Activated naive CD8-positive, alpha-beta T cell treated with anti-CD3 and anti-CD28 coated beads for 36 hours (primary cell): ENCODE results near the gene DOCK4. TPM values are rescaled to one million over a fixed set of nuclear protein-coding genes. Genes with fewer than 3 reads are reported as not detected.

Experiments
- DNase-seq: peaks from one replicate; pipeline ENCODE4 v3.0.0; 2021
- H3K27ac Mint-ChIP-seq: one replicate; pipeline ENCODE4 v1.8.0; 2022; ENCODE audit warnings: mild to moderate bottlenecking, moderate library complexity, mixed read lengths
- H3K27me3 Mint-ChIP-seq: one replicate; pipeline ENCODE4 v1.8.0; 2022; ENCODE audit warnings: mild to moderate bottlenecking, mixed read lengths
- H3K36me3 Mint-ChIP-seq: one replicate; pipeline ENCODE4 v1.8.0; 2021; ENCODE audit warnings: mild to moderate bottlenecking, mixed read lengths
- H3K4me1 Mint-ChIP-seq: one replicate; pipeline ENCODE4 v1.8.0; 2021; ENCODE audit warnings: mixed read lengths
- H3K4me3 Mint-ChIP-seq: one replicate; pipeline ENCODE4 v1.8.0; 2022; ENCODE audit warnings: mild to moderate bottlenecking, moderate library complexity, mixed read lengths
- H3K9me3 Mint-ChIP-seq: one replicate; pipeline ENCODE4 v1.8.0; 2022; ENCODE audit warnings: mixed read lengths
- total RNA-seq, 2 experiments: library from RNA; stranded (reverse); gene quantifications; one replicate each; pipeline ENCODE4 v1.2.3, GENCODE V29; 2021

The DOCK4 gene
- total RNA-seq, 2 experiments from 2014 or later = 0.28 to 0.29 TPM

DNA sequence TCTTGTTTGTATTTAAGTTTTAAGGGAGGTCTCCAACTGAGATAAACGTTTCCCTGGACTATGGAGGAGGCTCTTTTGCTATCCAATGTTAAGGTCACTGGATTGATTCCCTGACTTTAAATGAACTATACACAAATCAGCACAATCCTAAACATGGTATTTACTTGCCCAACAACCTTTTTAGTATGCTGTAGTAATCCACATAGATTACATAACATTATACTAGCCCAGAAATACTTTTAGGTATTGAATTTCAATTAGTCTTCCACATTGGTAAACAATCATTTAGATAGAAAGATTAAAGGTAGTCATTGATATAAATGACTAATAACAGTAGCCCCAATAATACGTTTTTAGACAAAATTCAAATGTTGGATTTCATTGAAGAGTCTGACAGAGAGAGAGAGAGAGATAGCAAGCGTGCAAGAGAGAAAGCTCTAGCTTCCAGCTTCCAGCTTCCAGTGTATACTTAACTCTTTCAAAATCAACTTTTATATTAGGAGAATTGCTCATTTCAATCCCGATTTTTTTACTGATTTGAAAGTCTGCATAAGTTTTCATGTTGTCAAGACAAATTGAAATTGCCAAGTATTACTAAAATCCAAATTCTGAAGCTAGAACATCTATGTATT lies 155.8 kb downstream of the DOCK4 start:
- no peaks in the 10 kb centered on the region for H3K36me3 Mint-ChIP-seq
- no peaks in the 10 kb centered on the region for H3K4me1 Mint-ChIP-seq
- peaks cover 3% of the 10 kb centered on the region for H3K27me3 Mint-ChIP-seq
- H3K27ac Mint-ChIP-seq = no peak overlapping the region
- DNase-seq = no peak
- H3K4me3 Mint-ChIP-seq = no peak overlapping the region
- peaks cover 3% of the 10 kb centered on the region for H3K9me3 Mint-ChIP-seq

GRCh38 chr7:112049555-112050249 lies 156.5 kb downstream of the DOCK4 start:
- Mint-ChIP-seq H3K4me1 (no peaks in the 10 kb centered on the region), H3K4me3 (no peak overlapping the region), H3K27me3 (peaks cover 9% of the 10 kb centered on the region), H3K9me3 (peaks cover 3% of the 10 kb centered on the region), H3K36me3 (no peaks in the 10 kb centered on the region), H3K27ac (no peak overlapping the region)
- no peak for DNase-seq

- H3K36me3 Mint-ChIP-seq = no peaks in the 10 kb centered on the region
- no peak overlapping the region for H3K27ac Mint-ChIP-seq
- no peak for DNase-seq
- peaks cover 14% of the 10 kb centered on the region for H3K27me3 Mint-ChIP-seq
- peaks cover 3% of the 10 kb centered on the region for H3K9me3 Mint-ChIP-seq
- H3K4me3 Mint-ChIP-seq = no peak overlapping the region
- H3K4me1 Mint-ChIP-seq = no peaks in the 10 kb centered on the region
Observed at GRCh38 chr7:112047421-112047820, 158.8 kb downstream of the DOCK4 start.

- H3K27me3 Mint-ChIP-seq = peaks cover 14% of the 10 kb centered on the region
- no peak overlapping the region for H3K4me3 Mint-ChIP-seq
- no peak overlapping the region for H3K27ac Mint-ChIP-seq
- H3K4me1 Mint-ChIP-seq = no peaks in the 10 kb centered on the region
- no peak for DNase-seq
- no peaks in the 10 kb centered on the region for H3K36me3 Mint-ChIP-seq
- peaks cover 3% of the 10 kb centered on the region for H3K9me3 Mint-ChIP-seq
Observed at GRCh38 chr7:112045222-112045621, 161.0 kb downstream of the DOCK4 start.

DNA sequence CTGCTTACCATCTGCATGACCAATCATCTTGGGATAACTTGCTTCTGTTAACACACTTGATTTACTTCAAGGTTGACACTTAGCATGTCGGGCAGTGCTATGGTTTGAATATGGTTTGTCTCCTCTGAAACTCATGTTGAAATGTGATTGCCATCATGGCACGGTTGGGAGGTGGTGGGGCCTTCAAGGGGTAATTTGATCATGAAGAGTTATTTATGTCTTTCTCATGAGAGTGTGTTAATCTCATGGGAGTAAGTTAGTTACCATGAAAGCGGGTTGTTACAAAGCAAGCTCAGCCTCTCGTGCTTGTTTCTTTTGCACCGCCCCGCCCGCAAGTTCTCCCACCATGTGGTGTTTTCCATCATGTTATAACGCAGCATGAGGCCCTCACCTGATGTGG lies 163.6 kb downstream of the DOCK4 start:
- H3K4me3 Mint-ChIP-seq = no peak overlapping the region
- H3K4me1 Mint-ChIP-seq = no peaks in the 10 kb centered on the region
- H3K27ac Mint-ChIP-seq = no peak overlapping the region
- peaks cover 14% of the 10 kb centered on the region for H3K27me3 Mint-ChIP-seq
- H3K9me3 Mint-ChIP-seq = peaks cover 3% of the 10 kb centered on the region
- DNase-seq = no peak
- H3K36me3 Mint-ChIP-seq = no peaks in the 10 kb centered on the region

DNA sequence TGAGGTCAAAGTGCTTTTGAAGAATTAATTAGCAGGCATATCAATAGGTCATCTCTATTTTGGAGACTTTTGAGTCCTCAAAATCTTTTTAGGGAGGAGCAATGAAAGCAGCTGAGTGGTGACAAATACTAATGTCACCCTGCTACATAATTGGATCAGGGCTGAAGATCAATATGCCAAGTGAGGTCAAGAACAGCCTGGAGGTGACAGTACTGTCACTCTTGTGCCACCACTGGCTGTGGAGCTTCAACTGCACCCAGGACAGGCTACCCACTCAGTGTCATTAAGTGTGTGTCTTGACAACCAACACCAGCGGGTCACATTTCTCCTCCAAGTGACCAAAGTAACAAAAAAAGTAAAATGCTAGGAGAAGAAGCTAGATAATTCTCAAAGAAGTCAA lies 167.8 kb downstream of the DOCK4 start:
- Mint-ChIP-seq H3K4me1 (no peaks in the 10 kb centered on the region), H3K36me3 (no peaks in the 10 kb centered on the region), H3K27ac (no peak overlapping the region), H3K9me3 (no peaks in the 10 kb centered on the region), H3K27me3 (peaks cover 2% of the 10 kb centered on the region), H3K4me3 (no peak overlapping the region)
- DNase-seq = no peak

GRCh38 chr7:112036071-112036470 lies 170.1 kb downstream of the DOCK4 start:
- Mint-ChIP-seq H3K4me1 (no peaks in the 10 kb centered on the region), H3K9me3 (no peaks in the 10 kb centered on the region), H3K36me3 (no peaks in the 10 kb centered on the region), H3K27ac (no peak overlapping the region), H3K4me3 (no peak overlapping the region), H3K27me3 (peaks cover 3% of the 10 kb centered on the region)
- DNase-seq = no peak

GRCh38 chr7:112031689-112032088 lies 174.5 kb downstream of the DOCK4 start:
- no peak for DNase-seq
- no peak overlapping the region for H3K27ac Mint-ChIP-seq
- H3K27me3 Mint-ChIP-seq = peaks cover 3% of the 10 kb centered on the region
- H3K36me3 Mint-ChIP-seq = no peaks in the 10 kb centered on the region
- H3K9me3 Mint-ChIP-seq = no peaks in the 10 kb centered on the region
- H3K4me1 Mint-ChIP-seq = no peaks in the 10 kb centered on the region
- no peak overlapping the region for H3K4me3 Mint-ChIP-seq

DNA sequence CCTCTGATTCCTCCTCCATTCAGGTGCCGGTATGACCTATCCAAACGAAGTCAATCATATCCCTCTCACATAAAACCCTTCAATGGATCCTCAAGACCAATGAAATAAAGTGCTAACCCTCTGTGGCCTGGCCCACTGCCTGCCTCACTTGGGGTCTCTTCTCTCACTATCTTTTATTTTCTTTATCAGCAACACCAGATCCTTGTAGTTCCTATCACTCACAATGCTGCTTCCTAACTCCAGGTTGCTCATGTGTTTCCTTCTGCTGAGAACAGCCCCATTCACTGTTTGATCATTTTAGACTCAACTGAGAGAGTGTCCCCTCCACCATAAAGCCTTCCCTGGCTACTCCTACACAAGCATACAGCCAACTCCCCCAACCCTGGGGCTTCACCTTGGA lies 180.6 kb downstream of the DOCK4 start:
- Mint-ChIP-seq H3K27ac (no peak overlapping the region), H3K36me3 (no peaks in the 10 kb centered on the region), H3K9me3 (no peaks in the 10 kb centered on the region), H3K4me3 (no peak overlapping the region), H3K4me1 (no peaks in the 10 kb centered on the region), H3K27me3 (no peaks in the 10 kb centered on the region)
- no peak for DNase-seq

DNA sequence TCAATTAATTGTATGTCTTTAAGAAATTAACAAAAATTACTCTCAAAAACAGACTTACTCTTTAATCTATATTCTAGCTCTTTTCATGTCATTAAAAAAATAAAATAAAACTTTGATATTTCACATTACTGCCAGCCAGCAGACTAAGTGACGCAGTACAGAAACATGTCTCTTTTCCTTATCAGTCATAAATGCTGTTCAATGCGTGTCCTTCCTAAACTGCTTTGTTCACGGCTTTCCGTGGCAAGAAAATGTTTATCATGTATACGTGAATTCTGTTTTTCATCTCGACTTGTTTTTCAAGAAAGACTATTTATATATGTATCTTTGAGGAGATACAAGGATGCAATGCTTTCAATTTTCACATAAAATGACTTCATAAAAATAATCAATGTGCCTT lies 182.4 kb downstream of the DOCK4 start:
- no peak for DNase-seq
- Mint-ChIP-seq H3K4me3 (no peak overlapping the region), H3K36me3 (no peaks in the 10 kb centered on the region), H3K27me3 (no peaks in the 10 kb centered on the region), H3K27ac (no peak overlapping the region), H3K9me3 (no peaks in the 10 kb centered on the region), H3K4me1 (no peaks in the 10 kb centered on the region)

DNA sequence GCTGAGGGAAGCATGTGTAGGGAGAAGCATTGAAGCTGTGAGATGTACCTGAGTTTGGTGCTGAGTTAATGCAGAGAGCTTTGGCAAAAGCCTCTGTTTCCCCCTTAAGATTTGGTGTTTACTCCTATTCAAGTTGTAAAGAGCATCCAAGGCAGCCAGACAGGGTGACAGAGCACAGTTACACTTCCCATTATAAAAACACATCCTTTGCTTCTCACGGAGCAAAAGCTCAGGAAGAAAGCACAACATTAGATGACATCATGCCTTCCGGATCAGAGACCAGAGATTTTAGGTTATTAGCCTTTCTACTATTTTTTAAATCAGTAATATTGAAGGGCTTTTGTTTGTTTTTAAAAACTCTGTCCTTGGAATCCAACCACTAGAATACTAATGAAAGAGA lies 182.9 kb downstream of the DOCK4 start:
- Mint-ChIP-seq H3K27me3 (no peaks in the 10 kb centered on the region), H3K27ac (no peak overlapping the region)

DNA sequence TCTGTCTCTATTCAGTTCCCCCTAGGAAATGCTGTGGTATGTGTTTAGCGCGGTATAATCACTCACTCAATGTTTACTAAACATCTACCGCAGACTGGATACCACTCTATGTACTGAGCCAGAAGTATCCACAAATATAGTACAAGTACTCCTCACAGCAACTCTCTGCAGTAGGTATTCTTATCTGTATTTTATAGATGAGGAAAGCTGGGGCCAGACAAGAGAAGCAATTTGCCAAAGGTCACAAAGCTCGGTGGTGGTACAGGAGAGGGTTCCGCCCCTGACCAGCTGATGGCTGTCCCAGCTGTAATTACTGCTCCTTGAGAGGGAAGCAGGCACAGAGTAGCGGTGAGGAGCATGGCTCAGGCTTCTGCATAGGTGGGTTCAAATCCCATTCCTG lies 184.1 kb downstream of the DOCK4 start:
- Mint-ChIP-seq H3K4me1 (no peaks in the 10 kb centered on the region), H3K9me3 (no peaks in the 10 kb centered on the region), H3K4me3 (no peak overlapping the region), H3K27ac (no peak overlapping the region), H3K27me3 (no peaks in the 10 kb centered on the region), H3K36me3 (no peaks in the 10 kb centered on the region)
- DNase-seq = no peak

More for the DNA sequence above, 182.9 kb downstream of the DOCK4 start:
- no peaks in the 10 kb centered on the region for H3K9me3 Mint-ChIP-seq
- no peak for DNase-seq
- H3K36me3 Mint-ChIP-seq = no peaks in the 10 kb centered on the region
- H3K4me1 Mint-ChIP-seq = no peaks in the 10 kb centered on the region
- H3K4me3 Mint-ChIP-seq = no peak overlapping the region

DNA sequence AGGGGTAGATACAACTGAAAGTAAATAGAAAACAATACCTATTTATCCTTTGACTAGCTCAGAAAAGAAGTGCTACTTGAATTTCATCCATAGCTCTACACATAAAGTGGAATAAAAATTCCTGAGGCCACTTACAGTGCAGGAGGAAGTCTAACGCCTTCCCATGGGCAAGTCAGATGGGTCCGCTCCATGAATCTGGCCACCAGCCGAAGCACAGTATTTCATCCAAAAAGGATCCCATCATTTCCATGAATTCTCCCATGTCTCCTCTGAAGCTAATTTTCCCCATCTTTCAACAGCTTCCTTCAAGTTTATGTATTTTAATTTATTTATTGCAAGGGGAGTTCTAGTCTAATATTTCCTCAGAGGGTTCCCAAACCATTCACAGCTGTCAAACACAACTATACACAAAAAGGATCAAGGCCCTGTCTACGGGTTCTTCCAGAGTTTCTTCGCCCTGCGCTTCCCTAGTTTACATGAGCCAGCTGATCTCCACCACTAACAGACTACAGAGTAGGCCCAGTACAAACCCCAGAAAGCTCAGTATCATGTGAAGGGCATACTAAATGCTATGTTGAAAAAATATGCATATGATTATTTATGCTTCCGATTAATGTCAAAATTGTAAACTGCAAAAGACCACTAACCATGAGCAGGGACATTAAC lies 184.7 kb downstream of the DOCK4 start:
- Mint-ChIP-seq H3K4me3 (no peak overlapping the region), H3K27me3 (no peaks in the 10 kb centered on the region), H3K27ac (no peak overlapping the region)

DNA sequence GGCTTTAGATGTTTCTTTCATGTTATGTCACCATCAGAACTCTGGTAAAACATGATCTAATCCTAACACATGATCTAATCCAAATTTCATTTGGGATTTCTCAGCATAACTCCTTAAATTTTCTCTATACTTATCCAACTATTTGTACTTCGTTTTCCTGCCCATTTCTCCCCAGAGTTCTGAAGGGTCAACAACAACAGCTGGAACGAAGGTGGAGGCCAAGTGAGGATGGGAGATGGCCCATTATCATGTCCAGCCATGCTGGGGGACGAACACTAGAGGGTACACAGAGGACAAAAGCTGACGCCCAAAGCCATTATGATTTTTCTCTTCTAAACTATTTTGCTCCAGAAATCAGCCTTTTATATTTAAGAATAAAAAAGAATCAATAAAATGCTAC lies 185.4 kb downstream of the DOCK4 start:
- Mint-ChIP-seq H3K4me1 (no peaks in the 10 kb centered on the region), H3K27me3 (no peaks in the 10 kb centered on the region), H3K36me3 (no peaks in the 10 kb centered on the region), H3K4me3 (no peak overlapping the region), H3K27ac (no peak overlapping the region), H3K9me3 (no peaks in the 10 kb centered on the region)
- DNase-seq = no peak

More for the DNA sequence above, 184.7 kb downstream of the DOCK4 start:
- no peaks in the 10 kb centered on the region for H3K9me3 Mint-ChIP-seq
- no peak for DNase-seq
- H3K36me3 Mint-ChIP-seq = no peaks in the 10 kb centered on the region
- H3K4me1 Mint-ChIP-seq = no peaks in the 10 kb centered on the region

DNA sequence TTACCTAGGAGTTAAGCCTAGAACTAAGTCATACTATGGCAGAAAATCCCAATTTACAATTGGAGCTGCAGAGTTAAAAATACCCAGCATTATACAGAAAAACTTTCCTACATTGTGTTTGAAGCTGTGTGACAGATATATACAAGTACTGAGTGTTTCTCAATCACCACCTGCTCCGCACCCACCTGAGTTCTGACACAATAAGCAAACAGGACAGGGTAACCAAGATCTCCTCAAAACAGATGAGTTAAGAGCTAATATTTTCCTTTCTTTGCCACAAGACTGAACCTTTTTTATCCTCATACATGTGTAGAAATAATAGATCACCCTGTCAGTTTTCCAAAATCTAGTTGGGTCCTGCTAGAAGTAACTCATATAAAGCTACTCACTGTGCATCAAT lies 186.3 kb downstream of the DOCK4 start:
- no peak for DNase-seq
- no peaks in the 10 kb centered on the region for H3K27me3 Mint-ChIP-seq
- no peaks in the 10 kb centered on the region for H3K4me1 Mint-ChIP-seq
- no peaks in the 10 kb centered on the region for H3K36me3 Mint-ChIP-seq
- H3K4me3 Mint-ChIP-seq = no peak overlapping the region
- no peaks in the 10 kb centered on the region for H3K9me3 Mint-ChIP-seq
- no peak overlapping the region for H3K27ac Mint-ChIP-seq
